Mammary epithelial cell (primary cell): Measurements from ENCODE around the gene SPEF2.

Experiments
- CTCF ChIP-seq, 2 donors: IDR thresholded peaks in 1 of 2; conservative IDR thresholded peaks in 1 of 2; 2 replicates each; pipeline ENCODE4 v1.5.1; 2011 to 2012; ENCODE audit warnings: inconsistent platforms in 2 of 2, low read length in 2 of 2, mild to moderate bottlenecking in 2 of 2, control low read depth in 1 of 2, low read depth in 1 of 2; ENCODE audit not compliant: insufficient read depth in 1 of 2; ENCODE audit errors: extremely low read depth in 1 of 2
- EZH2 ChIP-seq: IDR thresholded peaks from 2 replicates; pipeline ENCODE4 v1.6.1; 2012; ENCODE audit warnings: low read length, inconsistent platforms, borderline replicate concordance

DNA sequence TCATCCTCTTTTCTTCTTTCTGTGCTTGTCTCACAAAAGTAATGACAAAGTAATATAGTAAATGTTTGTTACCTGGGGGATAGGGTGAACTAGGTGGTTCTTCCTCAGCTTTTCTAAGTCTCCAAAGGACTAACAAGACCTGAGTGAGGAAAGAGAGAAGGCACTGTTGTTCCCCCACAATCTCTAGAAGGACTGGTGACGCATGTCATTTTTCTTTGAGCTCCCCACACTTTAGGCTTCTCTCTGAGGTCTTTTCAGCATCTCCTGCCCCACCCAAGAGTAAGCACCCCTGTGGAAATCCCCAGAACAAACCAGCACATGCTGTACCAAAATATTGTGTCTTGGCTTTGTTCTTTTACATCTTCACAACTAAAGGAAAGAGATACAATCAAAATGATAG lies 236.6 kb downstream of the SPEF2 start:
- TF ChIP-seq EZH2: no peak
- TF ChIP-seq CTCF (conservative IDR thresholded peaks at IDR 0.05 in 1 of 2, IDR thresholded peaks at IDR 0.05 in 1 of 2; ENCODE audit: extremely low read depth in 1 of 2, insufficient read depth in 1 of 2, low read depth in 1 of 2, low read length in 2 of 2): no peak
